ENCODE results near the gene NUDT16. TPM values are rescaled to one million over a fixed set of nuclear protein-coding genes. Genes with fewer than 3 reads are reported as not detected.

Gene NUDT16
- total and polyA plus RNA-seq, 4 experiments from 2014 or later, result 4.0 to 16.7 (median 10.6) TPM

DNA sequence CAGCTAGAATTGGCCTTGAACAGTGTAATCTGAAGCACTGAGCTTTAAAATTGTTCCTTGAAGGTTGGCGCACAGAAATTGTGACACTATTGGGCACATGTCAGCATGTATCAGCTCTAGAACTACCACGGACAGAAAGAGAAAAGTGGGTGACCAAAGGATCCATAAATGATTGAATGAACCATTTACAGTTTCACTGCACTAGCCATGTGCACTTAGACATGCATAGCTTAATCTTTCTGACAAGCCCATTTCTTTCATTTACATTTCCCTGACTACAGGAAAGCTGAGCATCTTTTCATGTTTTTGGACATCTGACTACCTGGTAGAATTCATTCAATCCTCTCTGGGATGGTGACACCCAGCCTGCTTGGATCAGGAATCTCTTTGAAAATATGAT lies 36.2 kb downstream of the NUDT16 start:
- no peak overlapping the region for H3K27ac Mint-ChIP-seq
- H3K27me3 ChIP-seq (ENCODE audit: insufficient read depth, low read length), result no peaks in the 10 kb centered on the region
- peaks cover 0 to 9% (median 0%) of the 10 kb centered on the region in 8 donors for H3K9me3 Mint-ChIP-seq
- H3K4me1 ChIP-seq (ENCODE audit: insufficient read depth, low read length), result no peaks in the 10 kb centered on the region
- H3K27me3 Mint-ChIP-seq, result peaks cover 0 to 2% of the 10 kb centered on the region in 2 donors
- ChIA-PET POLR2A (ENCODE audit: partially characterized antibody) (no interaction called here), CTCF (ENCODE audit: partially characterized antibody) (no interaction called here)
- H3K4me3 ChIP-seq (ENCODE audit: low read length in 2 of 2), result no peak overlapping the region
- no peak overlapping the region for H3K4me3 Mint-ChIP-seq
- intact Hi-C loops (cut with micrococcal nuclease), result no loop called here
- no peak for DNase-seq
- no peaks in the 10 kb centered on the region for H3K9me3 ChIP-seq (ENCODE audit: control insufficient read depth in 1 of 2, low read length in 2 of 2)
- H3K27ac ChIP-seq (ENCODE audit: low read depth, low read length), result no peak overlapping the region
- H3K4me1 Mint-ChIP-seq, result no peaks in the 10 kb centered on the region
- H3K36me3 Mint-ChIP-seq, result no peaks in the 10 kb centered on the region
- no peaks in the 10 kb centered on the region for H3K36me3 ChIP-seq (ENCODE audit: insufficient read depth, low read length)

DNA sequence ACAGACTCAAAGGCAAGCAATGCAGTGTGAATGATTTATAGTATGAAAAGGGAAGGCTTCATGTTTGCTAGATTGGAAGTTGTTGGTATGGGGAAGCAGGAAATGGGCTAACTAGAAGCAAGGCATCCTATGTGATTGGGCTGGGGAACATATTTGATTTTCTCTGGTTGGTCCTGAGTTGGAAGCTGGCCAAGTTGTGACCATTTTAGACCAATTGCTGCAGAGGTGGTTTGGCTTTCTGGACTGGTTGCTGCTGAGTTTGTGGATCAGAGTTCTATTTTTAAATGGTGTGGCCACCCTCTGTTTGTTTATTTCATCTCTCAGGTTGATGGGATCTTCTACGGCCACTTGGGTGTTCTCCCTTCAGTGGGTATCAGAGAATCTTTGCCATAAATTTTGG lies 39.7 kb downstream of the NUDT16 start:
- POLR2A ChIA-PET (ENCODE audit: partially characterized antibody), result no interaction called here

DNA sequence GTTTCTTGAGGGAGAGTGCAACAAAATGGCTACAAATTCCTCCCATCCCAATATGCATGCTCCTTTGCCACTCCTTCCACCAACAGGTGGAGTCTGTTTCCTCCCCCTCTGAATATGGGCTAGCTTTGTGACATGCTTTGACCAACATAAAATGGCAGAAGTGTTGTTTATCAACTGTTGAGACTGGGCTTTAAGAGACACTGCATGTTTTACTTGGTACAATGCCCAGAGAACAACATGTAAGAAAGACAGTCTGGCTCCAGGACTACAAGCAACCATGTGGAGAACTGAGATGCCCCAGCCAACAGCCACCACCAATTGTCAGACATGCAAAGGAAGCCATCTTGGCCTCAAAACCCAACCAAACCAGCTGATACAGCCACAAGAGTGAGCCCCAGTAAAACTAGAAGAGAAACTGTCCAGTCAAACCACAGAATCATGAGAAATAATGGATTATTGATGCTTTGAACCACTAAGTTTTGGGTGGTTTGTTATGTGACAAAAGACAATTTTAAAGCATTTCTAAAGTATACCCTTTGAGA lies 40.5 kb downstream of the NUDT16 start:
- H3K27ac Mint-ChIP-seq, result no peak overlapping the region
- Histone ChIP-seq H3K27ac (ENCODE audit: low read depth, low read length) (no peak overlapping the region), H3K4me1 (ENCODE audit: insufficient read depth, low read length) (no peaks in the 10 kb centered on the region), H3K4me3 (ENCODE audit: low read length in 2 of 2) (no peak overlapping the region), H3K36me3 (ENCODE audit: insufficient read depth, low read length) (no peaks in the 10 kb centered on the region), H3K9me3 (ENCODE audit: control insufficient read depth in 1 of 2, low read length in 2 of 2) (no peaks in the 10 kb centered on the region), H3K27me3 (ENCODE audit: insufficient read depth, low read length) (no peaks in the 10 kb centered on the region)
- H3K4me1 Mint-ChIP-seq, result no peaks in the 10 kb centered on the region
- no peak overlapping the region for H3K4me3 Mint-ChIP-seq
- no peaks in the 10 kb centered on the region for H3K36me3 Mint-ChIP-seq
- CTCF ChIA-PET (ENCODE audit: partially characterized antibody), result no interaction called here
- H3K9me3 Mint-ChIP-seq, result no peaks in the 10 kb centered on the region
- POLR2A ChIA-PET (ENCODE audit: partially characterized antibody), result no interaction called here
- no peak for DNase-seq
- intact Hi-C loops (cut with micrococcal nuclease), result no loop called here
- H3K27me3 Mint-ChIP-seq, result peaks cover 0 to 1% of the 10 kb centered on the region in 2 donors

More for the DNA sequence above, 39.7 kb downstream of the NUDT16 start:
- no peak overlapping the region for H3K4me3 Mint-ChIP-seq
- H3K4me1 Mint-ChIP-seq, result no peaks in the 10 kb centered on the region
- no peak overlapping the region for H3K4me3 ChIP-seq (ENCODE audit: low read length in 2 of 2)
- no peaks in the 10 kb centered on the region for H3K9me3 Mint-ChIP-seq
- no peak overlapping the region for H3K27ac Mint-ChIP-seq
- CTCF ChIA-PET (ENCODE audit: partially characterized antibody), result no interaction called here
- no peaks in the 10 kb centered on the region for H3K36me3 ChIP-seq (ENCODE audit: insufficient read depth, low read length)
- H3K4me1 ChIP-seq (ENCODE audit: insufficient read depth, low read length), result no peaks in the 10 kb centered on the region
- DNase-seq, result no peak
- intact Hi-C loops (cut with micrococcal nuclease), result no loop called here
- H3K36me3 Mint-ChIP-seq, result no peaks in the 10 kb centered on the region
- H3K27me3 Mint-ChIP-seq, result peaks cover 0 to 1% of the 10 kb centered on the region in 2 donors
- no peak overlapping the region for H3K27ac ChIP-seq (ENCODE audit: low read depth, low read length)
- H3K9me3 ChIP-seq (ENCODE audit: control insufficient read depth in 1 of 2, low read length in 2 of 2), result no peaks in the 10 kb centered on the region
- H3K27me3 ChIP-seq (ENCODE audit: insufficient read depth, low read length), result no peaks in the 10 kb centered on the region

GRCh38 chr3:131427226-131427625 lies 45.7 kb downstream of the NUDT16 start:
- Histone ChIP-seq H3K4me3 (ENCODE audit: low read length in 2 of 2) (no peak overlapping the region), H3K27me3 (ENCODE audit: insufficient read depth, low read length) (no peaks in the 10 kb centered on the region), H3K36me3 (ENCODE audit: insufficient read depth, low read length) (no peaks in the 10 kb centered on the region), H3K9me3 (ENCODE audit: control insufficient read depth in 1 of 2, low read length in 2 of 2) (no peaks in the 10 kb centered on the region), H3K4me1 (ENCODE audit: insufficient read depth, low read length) (no peaks in the 10 kb centered on the region), H3K27ac (ENCODE audit: low read depth, low read length) (no peak overlapping the region)
- Mint-ChIP-seq H3K27me3 (peaks cover 2 to 8% of the 10 kb centered on the region in 2 donors), H3K4me3 (no peak overlapping the region), H3K9me3 (no peaks in the 10 kb centered on the region), H3K4me1 (no peaks in the 10 kb centered on the region), H3K27ac (no peak overlapping the region), H3K36me3 (no peaks in the 10 kb centered on the region)
- ChIA-PET CTCF (ENCODE audit: partially characterized antibody) (no interaction called here), POLR2A (ENCODE audit: partially characterized antibody) (no interaction called here)
- intact Hi-C loops (cut with micrococcal nuclease), result no loop called here
- no peak for DNase-seq

DNA sequence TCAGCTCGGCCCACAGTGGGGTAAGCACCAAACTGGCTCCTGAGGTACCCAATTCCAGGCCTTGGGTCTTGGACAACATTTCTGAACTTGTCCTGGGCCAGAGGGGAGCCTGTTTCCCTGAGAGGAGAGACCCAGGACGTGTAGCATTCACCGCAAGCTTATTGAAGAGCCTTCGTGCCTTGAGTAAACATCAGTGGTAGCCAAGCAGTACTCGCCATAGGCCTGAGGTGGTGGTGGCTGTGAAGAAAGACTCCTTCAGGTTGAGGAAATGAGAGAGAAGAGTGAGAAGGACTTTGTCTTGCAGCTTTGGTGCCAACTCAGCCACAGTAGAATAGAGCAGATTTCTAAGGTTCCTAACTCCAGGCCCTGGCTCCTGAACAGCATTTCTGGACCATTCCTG lies 50.2 kb downstream of the NUDT16 start:
- no peak overlapping the region for H3K4me3 Mint-ChIP-seq
- Histone ChIP-seq H3K9me3 (ENCODE audit: control insufficient read depth in 1 of 2, low read length in 2 of 2) (no peaks in the 10 kb centered on the region), H3K36me3 (ENCODE audit: insufficient read depth, low read length) (no peaks in the 10 kb centered on the region), H3K27ac (ENCODE audit: low read depth, low read length) (no peak overlapping the region), H3K27me3 (ENCODE audit: insufficient read depth, low read length) (no peaks in the 10 kb centered on the region), H3K4me3 (ENCODE audit: low read length in 2 of 2) (no peak overlapping the region), H3K4me1 (ENCODE audit: insufficient read depth, low read length) (no peaks in the 10 kb centered on the region)
- CTCF ChIA-PET (ENCODE audit: partially characterized antibody), result no interaction called here
- H3K9me3 Mint-ChIP-seq, result no peaks in the 10 kb centered on the region
- H3K27me3 Mint-ChIP-seq, result peaks cover 2 to 6% of the 10 kb centered on the region in 2 donors
- no peaks in the 10 kb centered on the region for H3K36me3 Mint-ChIP-seq
- POLR2A ChIA-PET (ENCODE audit: partially characterized antibody), result no interaction called here
- DNase-seq, result no peak
- intact Hi-C loops (cut with micrococcal nuclease), result no loop called here
- no peaks in the 10 kb centered on the region for H3K4me1 Mint-ChIP-seq
- no peak overlapping the region for H3K27ac Mint-ChIP-seq

DNA sequence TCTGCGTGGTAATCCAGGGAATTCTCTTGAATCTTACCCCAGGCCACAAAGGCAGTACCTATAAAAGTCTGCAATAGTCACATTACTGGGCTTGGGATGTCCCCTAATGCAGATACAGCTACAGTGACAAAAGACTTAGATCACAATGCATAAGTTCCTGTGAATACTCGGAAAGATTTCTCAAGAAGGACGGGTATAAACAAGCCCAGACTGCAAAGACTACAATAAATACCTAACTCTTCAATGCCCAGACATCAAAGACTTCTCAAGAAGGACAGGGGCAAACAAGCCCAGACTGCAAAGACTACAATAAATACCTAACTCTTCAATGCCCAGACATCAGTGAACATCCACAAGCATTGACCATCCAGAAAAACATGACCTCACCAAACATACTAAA lies 50.9 kb downstream of the NUDT16 start:
- Mint-ChIP-seq H3K36me3 (no peaks in the 10 kb centered on the region), H3K4me1 (no peaks in the 10 kb centered on the region), H3K27ac (no peak overlapping the region), H3K4me3 (no peak overlapping the region), H3K9me3 (no peaks in the 10 kb centered on the region), H3K27me3 (peaks cover 2 to 4% of the 10 kb centered on the region in 2 donors)
- H3K4me1 ChIP-seq (ENCODE audit: insufficient read depth, low read length), result no peaks in the 10 kb centered on the region
- no peak overlapping the region for H3K4me3 ChIP-seq (ENCODE audit: low read length in 2 of 2)
- CTCF ChIA-PET (ENCODE audit: partially characterized antibody), result no interaction called here
- intact Hi-C loops (cut with micrococcal nuclease), result no loop called here
- H3K9me3 ChIP-seq (ENCODE audit: control insufficient read depth in 1 of 2, low read length in 2 of 2), result no peaks in the 10 kb centered on the region
- H3K27ac ChIP-seq (ENCODE audit: low read depth, low read length), result no peak overlapping the region
- no peak for DNase-seq
- H3K36me3 ChIP-seq (ENCODE audit: insufficient read depth, low read length), result no peaks in the 10 kb centered on the region
- POLR2A ChIA-PET (ENCODE audit: partially characterized antibody), result no interaction called here
- H3K27me3 ChIP-seq (ENCODE audit: insufficient read depth, low read length), result no peaks in the 10 kb centered on the region

GRCh38 chr3:131435000-131435399 lies 53.4 kb downstream of the NUDT16 start:
- peaks cover 1 to 2% of the 10 kb centered on the region in 2 donors for H3K27me3 Mint-ChIP-seq
- POLR2A ChIA-PET (ENCODE audit: partially characterized antibody), result no interaction called here
- no peaks in the 10 kb centered on the region for H3K27me3 ChIP-seq (ENCODE audit: insufficient read depth, low read length)

More at GRCh38 chr3:131435000-131435399, 53.4 kb downstream of the NUDT16 start:
- no peak overlapping the region for H3K4me3 ChIP-seq (ENCODE audit: low read length in 2 of 2)
- H3K9me3 Mint-ChIP-seq, result no peaks in the 10 kb centered on the region
- no peak overlapping the region for H3K27ac ChIP-seq (ENCODE audit: low read depth, low read length)
- H3K27ac Mint-ChIP-seq, result no peak overlapping the region
- H3K9me3 ChIP-seq (ENCODE audit: control insufficient read depth in 1 of 2, low read length in 2 of 2), result no peaks in the 10 kb centered on the region
- H3K36me3 Mint-ChIP-seq, result no peaks in the 10 kb centered on the region
- intact Hi-C loops (cut with micrococcal nuclease), result no loop called here
- H3K4me1 Mint-ChIP-seq, result no peaks in the 10 kb centered on the region
- no peaks in the 10 kb centered on the region for H3K4me1 ChIP-seq (ENCODE audit: insufficient read depth, low read length)
- no peak for DNase-seq
- H3K36me3 ChIP-seq (ENCODE audit: insufficient read depth, low read length), result no peaks in the 10 kb centered on the region
- CTCF ChIA-PET (ENCODE audit: partially characterized antibody), result no interaction called here
- no peak overlapping the region for H3K4me3 Mint-ChIP-seq

Measured in CD4-positive, alpha-beta memory T cell (primary cell).